Measurements from ENCODE around the gene TGFBR3. TPM values are rescaled to one million over a fixed set of nuclear protein-coding genes. Genes with fewer than 3 reads are reported as not detected.

Gene TGFBR3
- total and polyA plus RNA-seq, 2 of the 8 experiments (the other 6 are each of a cell fraction or from before 2014, with no cell fraction given), result 2.0 to 6.1 TPM

DNA sequence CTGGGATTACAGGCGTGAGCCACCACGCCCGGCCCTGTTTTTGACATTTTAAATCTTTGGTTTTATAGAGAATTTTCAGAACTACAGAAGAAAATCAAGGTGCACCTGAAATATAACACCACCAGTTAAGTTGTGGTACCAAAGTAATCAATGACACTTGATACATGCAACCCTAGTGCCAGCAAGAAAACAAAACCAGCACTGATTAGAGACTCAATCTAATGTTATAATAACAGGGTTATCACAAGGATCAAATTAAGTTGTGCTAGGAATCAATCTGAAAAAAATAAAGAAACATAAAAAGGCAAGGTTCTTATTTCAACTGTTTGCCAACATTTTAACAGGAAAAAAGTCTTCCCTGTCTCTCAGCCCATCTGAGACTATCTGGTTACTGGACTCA lies 23.8 kb downstream of the TGFBR3 start:
- H4K20me1 ChIP-seq (replicated peaks in 1 of 2; ENCODE audit: control insufficient read depth in 1 of 2, insufficient read depth in 2 of 2, low read length in 2 of 2), result no peaks in the 10 kb centered on the region
- H3K36me3 ChIP-seq (ENCODE audit: control insufficient read depth in 2 of 4, insufficient read depth in 4 of 4, low read length in 3 of 4), result no peaks in the 10 kb centered on the region
- H4K5ac ChIP-seq (ENCODE audit: insufficient read length, low read depth, low read length), result no peak overlapping the region
- H2AFZ ChIP-seq (ENCODE audit: low read length), result no peak overlapping the region
- no peaks in the 10 kb centered on the region; a peak in 1 of 4 replicates for H3K79me2 ChIP-seq (ENCODE audit: control insufficient read depth in 1 of 2, insufficient read depth in 2 of 2, low read length in 2 of 2)
- no peak overlapping the region for H3K9ac ChIP-seq (replicated peaks in 1 of 4; ENCODE audit: extremely low read depth in 1 of 4, low read depth in 3 of 4, low read length in 3 of 4)
- H3K56ac ChIP-seq (replicated peaks; ENCODE audit: insufficient read length, low read depth, low read length), result no peak overlapping the region
- H4K91ac ChIP-seq (replicated peaks; ENCODE audit: insufficient read length, low read length), result no peak overlapping the region
- no peak overlapping the region for H2AK5ac ChIP-seq (ENCODE audit: low read depth, low read length)
- no peaks in the 10 kb centered on the region for H3K23me2 ChIP-seq (ENCODE audit: low read depth, low read length)
- H4K8ac ChIP-seq (ENCODE audit: extremely low read depth, insufficient read depth, low read length), result no peak overlapping the region
- no peak overlapping the region for H2BK20ac ChIP-seq (ENCODE audit: low read length)
- no peak overlapping the region for H3K23ac ChIP-seq (ENCODE audit: insufficient read length)
- WGBS, 2 experiments (ENCODE audit: extremely low coverage in 1 of 2, insufficient coverage in 1 of 2, insufficient read length in 1 of 2, insufficient replicate concordance in 2 of 2, low coverage in 1 of 2, low lambda C conversion rate in 2 of 2, missing lambda C conversion rate in 1 of 2), result 91% methylated on average over 3 of the region's 3 CpGs; no CpG with 5 or more reads in 1 of the 2 experiments
- no peak for DNase-seq (ENCODE audit: low read depth in 1 of 2, low spot score in 2 of 2)
- H3K4me2 ChIP-seq (ENCODE audit: insufficient read depth in 1 of 2, low read depth in 2 of 2, low read length in 2 of 2), result no peak overlapping the region
- H3K27me3 ChIP-seq (replicated peaks in 1 of 4; ENCODE audit: control insufficient read depth in 3 of 4, extremely low read depth in 1 of 4, insufficient read depth in 3 of 4, low read length in 3 of 4), result no peaks in the 10 kb centered on the region
- ChIA-PET POLR2A (ENCODE audit: partially characterized antibody) (no interaction called here), CTCF (ENCODE audit: partially characterized antibody) (no interaction called here)
- H3K4me3 ChIP-seq (ENCODE audit: extremely low read depth in 1 of 4, insufficient read depth in 2 of 4, low read depth in 3 of 4, low read length in 4 of 4), result no peak overlapping the region
- H2BK15ac ChIP-seq (ENCODE audit: low read length), result no peak overlapping the region
- H3K18ac ChIP-seq (ENCODE audit: extremely low read depth, low read length), result no peak overlapping the region
- H3K9me3 ChIP-seq (ENCODE audit: insufficient read depth in 2 of 2, low read depth in 1 of 2, low read length in 1 of 2), result no peaks in the 10 kb centered on the region; a peak in 1 of 4 replicates
- no peak for FAIRE-seq
- no peaks in the 10 kb centered on the region for H3K79me1 ChIP-seq (ENCODE audit: low read depth, low read length)
- no peak overlapping the region for H3K27ac ChIP-seq (ENCODE audit: low read depth, low read length)
- H3K4me1 ChIP-seq (replicated peaks in 1 of 4; ENCODE audit: control insufficient read depth in 3 of 4, insufficient read depth in 4 of 4, low read length in 3 of 4), result no peaks in the 10 kb centered on the region
- no peak overlapping the region for H3K4ac ChIP-seq (replicated peaks; ENCODE audit: insufficient read length, low read depth, low read length)
- H2BK5ac ChIP-seq (ENCODE audit: low read depth, low read length), result no peak overlapping the region
- H2BK12ac ChIP-seq (ENCODE audit: low read depth, low read length), result no peak overlapping the region
- no peak overlapping the region for H2BK120ac ChIP-seq (replicated peaks; ENCODE audit: low read depth, low read length)
- H3K14ac ChIP-seq (ENCODE audit: insufficient read length), result no peak overlapping the region
- no peak for TF ChIP-seq SIX5 (IDR thresholded peaks at IDR 0.05; ENCODE audit: low read depth, low read length)
- TF ChIP-seq SIN3A (conservative IDR thresholded peaks at IDR 0.05 in 1 of 2, IDR thresholded peaks at IDR 0.05 in 1 of 2; ENCODE audit: low read depth in 1 of 2, low read length in 2 of 2), result no peak
- no peak for TF ChIP-seq SAP30 (IDR thresholded peaks at IDR 0.05; ENCODE audit: insufficient read depth, insufficient replicate concordance, low read length)
- no peak for TF ChIP-seq SUZ12 (IDR thresholded peaks at IDR 0.05; ENCODE audit: low read length)
- no peak for TF ChIP-seq PHF8 (conservative IDR thresholded peaks at IDR 0.05; ENCODE audit: low read depth, low read length)
- TF ChIP-seq TAF1 (IDR thresholded peaks at IDR 0.05; ENCODE audit: low read depth, low read length), result no peak
- TF ChIP-seq HDAC6 (IDR thresholded peaks at IDR 0.05; ENCODE audit: low read depth, low read length), result no peak
- TF ChIP-seq, protein P1, sequence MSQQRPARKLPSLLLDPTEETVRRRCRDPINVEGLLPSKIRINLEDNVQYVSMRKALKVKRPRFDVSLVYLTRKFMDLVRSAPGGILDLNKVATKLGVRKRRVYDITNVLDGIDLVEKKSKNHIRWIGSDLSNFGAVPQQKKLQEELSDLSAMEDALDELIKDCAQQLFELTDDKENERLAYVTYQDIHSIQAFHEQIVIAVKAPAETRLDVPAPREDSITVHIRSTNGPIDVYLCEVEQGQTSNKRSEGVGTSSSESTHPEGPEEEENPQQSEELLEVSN (IDR thresholded peaks at IDR 0.05), result no peak
- TF ChIP-seq RAD21 (IDR thresholded peaks at IDR 0.05 in 1 of 2, conservative IDR thresholded peaks at IDR 0.05 in 1 of 2; ENCODE audit: low read depth in 2 of 2, low read length in 2 of 2), result no peak
- TF ChIP-seq POLR2AphosphoS5 (IDR thresholded peaks at IDR 0.05; ENCODE audit: low read depth, low read length), result no peak
- no peak for TF ChIP-seq POU5F1 (IDR thresholded peaks at IDR 0.05; ENCODE audit: low read depth, low read length)
- TF ChIP-seq EP300 (IDR thresholded peaks at IDR 0.05; ENCODE audit: borderline replicate concordance in 1 of 2, low read depth in 2 of 2, low read length in 2 of 2), result no peak
- TF ChIP-seq TAF7 (optimal IDR thresholded peaks at IDR 0.05; ENCODE audit: borderline replicate concordance, low read depth, low read length), result no peak

Data from H1 (cell line).